Ishikawa (cell line): ENCODE measurements around the gene ENOPH1.

Experiments
- CEBPB ChIP-seq: IDR thresholded peaks from 2 replicates; pipeline ENCODE4 v1.6.1; 2012
- CREB1 ChIP-seq: IDR thresholded peaks from 2 replicates; pipeline ENCODE4 v1.6.1; 2012; ENCODE audit warnings: low read depth
- EGR1 ChIP-seq: IDR thresholded peaks from 2 replicates; pipeline ENCODE4 v1.6.1; 2012
- EP300 ChIP-seq: IDR thresholded peaks from 2 replicates; pipeline ENCODE4 v1.6.1; 2012; ENCODE audit warnings: borderline replicate concordance
- FOXM1 ChIP-seq: IDR thresholded peaks from 2 replicates; pipeline ENCODE4 v1.6.1; 2012; ENCODE audit warnings: low read depth, borderline replicate concordance
- MAX ChIP-seq: IDR thresholded peaks from 2 replicates; pipeline ENCODE4 v1.6.1; 2012
- NFIC ChIP-seq: IDR thresholded peaks from 2 replicates; pipeline ENCODE4 v1.6.1; 2012
- RAD21 ChIP-seq: IDR thresholded peaks from 2 replicates; pipeline ENCODE4 v1.6.1; 2012; ENCODE audit warnings: low read depth
- TAF1 ChIP-seq: IDR thresholded peaks from 2 replicates; pipeline ENCODE4 v1.6.1; 2012; ENCODE audit warnings: low read depth, mild to moderate bottlenecking
- TCF12 ChIP-seq: IDR thresholded peaks from 2 replicates; pipeline ENCODE4 v1.6.1; 2012; ENCODE audit warnings: low read depth
- TEAD4 ChIP-seq: IDR thresholded peaks from 2 replicates; pipeline ENCODE4 v1.6.1; 2012
- YY1 ChIP-seq: IDR thresholded peaks from 2 replicates; pipeline ENCODE4 v1.6.1; 2012; ENCODE audit warnings: low read depth
- ZBTB7A ChIP-seq: IDR thresholded peaks from 2 replicates; pipeline ENCODE4 v1.6.1; 2012; ENCODE audit warnings: low read depth
- TF ChIP-seq, protein P1 (sequence below): IDR thresholded peaks from 2 replicates; pipeline ENCODE4 v1.6.1; 2012; ENCODE audit warnings: low read depth, mild to moderate bottlenecking
- TF ChIP-seq, protein P2 (sequence below): IDR thresholded peaks from 2 replicates; pipeline ENCODE4 v1.6.1; 2012

Gene ENOPH1

DNA sequence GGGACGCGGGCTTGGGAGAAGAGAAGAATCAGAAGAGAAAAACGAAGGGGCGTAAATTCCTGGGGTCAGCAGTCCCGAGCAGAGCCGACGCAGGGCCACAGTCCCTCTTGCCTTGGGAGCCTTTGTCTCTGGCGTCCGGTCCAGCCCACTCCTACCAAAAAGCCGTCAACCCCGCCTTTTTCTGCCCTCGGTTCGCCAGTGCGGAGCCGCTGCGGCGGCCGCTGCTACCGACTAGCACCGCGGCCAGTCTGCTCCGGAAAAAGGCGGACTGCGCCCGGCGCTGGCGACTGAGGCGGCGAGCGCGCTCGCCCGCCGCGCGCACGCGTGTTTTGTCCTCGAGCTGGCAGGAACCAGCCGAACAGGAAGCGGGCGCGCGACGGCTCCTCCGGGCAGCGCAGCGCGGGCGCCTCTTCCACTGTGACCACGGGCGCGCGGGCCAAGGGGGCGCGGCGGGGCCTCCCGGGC, 630 bp upstream of the ENOPH1 start:
- no peak for TF ChIP-seq EGR1
- no peak for TF ChIP-seq CREB1
- TF ChIP-seq FOXM1, result no peak
- TF ChIP-seq YY1, result no peak; the same call in 1 of the 2 replicates
- TF ChIP-seq, protein P1, sequence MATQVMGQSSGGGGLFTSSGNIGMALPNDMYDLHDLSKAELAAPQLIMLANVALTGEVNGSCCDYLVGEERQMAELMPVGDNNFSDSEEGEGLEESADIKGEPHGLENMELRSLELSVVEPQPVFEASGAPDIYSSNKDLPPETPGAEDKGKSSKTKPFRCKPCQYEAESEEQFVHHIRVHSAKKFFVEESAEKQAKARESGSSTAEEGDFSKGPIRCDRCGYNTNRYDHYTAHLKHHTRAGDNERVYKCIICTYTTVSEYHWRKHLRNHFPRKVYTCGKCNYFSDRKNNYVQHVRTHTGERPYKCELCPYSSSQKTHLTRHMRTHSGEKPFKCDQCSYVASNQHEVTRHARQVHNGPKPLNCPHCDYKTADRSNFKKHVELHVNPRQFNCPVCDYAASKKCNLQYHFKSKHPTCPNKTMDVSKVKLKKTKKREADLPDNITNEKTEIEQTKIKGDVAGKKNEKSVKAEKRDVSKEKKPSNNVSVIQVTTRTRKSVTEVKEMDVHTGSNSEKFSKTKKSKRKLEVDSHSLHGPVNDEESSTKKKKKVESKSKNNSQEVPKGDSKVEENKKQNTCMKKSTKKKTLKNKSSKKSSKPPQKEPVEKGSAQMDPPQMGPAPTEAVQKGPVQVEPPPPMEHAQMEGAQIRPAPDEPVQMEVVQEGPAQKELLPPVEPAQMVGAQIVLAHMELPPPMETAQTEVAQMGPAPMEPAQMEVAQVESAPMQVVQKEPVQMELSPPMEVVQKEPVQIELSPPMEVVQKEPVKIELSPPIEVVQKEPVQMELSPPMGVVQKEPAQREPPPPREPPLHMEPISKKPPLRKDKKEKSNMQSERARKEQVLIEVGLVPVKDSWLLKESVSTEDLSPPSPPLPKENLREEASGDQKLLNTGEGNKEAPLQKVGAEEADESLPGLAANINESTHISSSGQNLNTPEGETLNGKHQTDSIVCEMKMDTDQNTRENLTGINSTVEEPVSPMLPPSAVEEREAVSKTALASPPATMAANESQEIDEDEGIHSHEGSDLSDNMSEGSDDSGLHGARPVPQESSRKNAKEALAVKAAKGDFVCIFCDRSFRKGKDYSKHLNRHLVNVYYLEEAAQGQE, result no peak
- no peak for TF ChIP-seq ZBTB7A
- peak; percentile 7; the same call in 1 of the 2 replicates for TF ChIP-seq TCF12
- TF ChIP-seq TAF1, result no peak

DNA sequence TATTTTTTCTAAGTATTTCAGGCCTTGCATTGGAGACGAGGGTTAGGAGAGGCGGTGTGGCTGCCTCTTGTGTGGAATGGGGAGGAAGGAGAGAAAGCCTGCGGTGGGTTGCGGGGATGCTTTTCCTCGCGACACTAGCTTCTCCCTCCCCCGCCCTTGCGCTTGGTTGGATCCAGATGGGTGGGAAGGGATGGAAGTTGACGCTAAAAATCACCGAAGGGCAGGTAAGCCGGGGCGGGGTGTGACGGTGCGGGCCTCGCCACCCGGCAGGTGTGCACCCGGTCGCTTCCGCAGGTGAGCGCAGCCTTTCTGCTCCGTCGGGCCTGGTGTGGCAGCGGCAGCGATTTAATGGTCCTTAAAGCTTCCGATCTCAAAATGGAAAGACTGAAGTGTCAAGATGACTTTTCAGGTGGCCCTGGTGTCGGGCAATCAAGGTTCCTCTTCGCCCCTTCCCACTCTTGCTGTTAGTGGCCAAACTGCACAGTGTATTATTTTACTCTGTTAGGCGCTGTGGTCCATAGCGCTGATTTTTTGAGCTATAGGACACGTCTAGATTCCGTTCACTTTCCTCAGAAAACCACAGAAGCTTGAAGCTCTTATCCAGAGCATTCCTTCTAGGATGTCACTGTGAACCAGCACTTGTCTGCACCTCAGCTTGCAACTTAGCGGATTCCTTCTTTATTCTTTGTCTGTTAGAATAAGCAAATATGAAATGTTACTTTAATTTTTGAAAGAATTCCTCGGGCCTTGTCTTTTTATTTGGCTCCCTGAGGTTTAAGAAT, 765 bp downstream of the ENOPH1 start:
- TF ChIP-seq MAX, result peak; percentile 31; the same call in 1 of the 2 replicates
- TF ChIP-seq CREB1, result no peak
- 0 out of 2 replicates have a peak, but pooled peaks have one; percentile 6 for TF ChIP-seq TEAD4
- no peak for TF ChIP-seq TAF1

DNA sequence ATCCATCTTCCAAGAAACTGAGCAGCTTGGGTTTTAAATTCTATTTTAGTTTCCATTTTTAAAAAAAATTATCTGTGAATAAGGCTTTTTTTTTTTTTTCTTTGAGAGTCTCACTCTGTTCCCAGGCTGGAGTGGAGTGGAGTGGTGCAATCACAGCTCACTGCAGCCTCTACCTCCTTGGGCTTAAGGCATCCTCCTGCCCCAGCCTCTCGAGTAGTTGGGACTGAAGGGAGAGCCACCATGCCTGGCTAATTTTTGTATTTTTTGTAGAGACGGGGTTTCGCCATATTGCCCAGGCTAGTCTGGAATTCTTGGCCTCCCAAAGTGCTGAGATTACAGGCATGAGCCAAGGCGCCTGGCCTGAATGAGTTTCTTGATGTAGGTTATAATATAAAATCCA, 1.4 kb downstream of the ENOPH1 start:
- no peak for TF ChIP-seq TCF12

DNA sequence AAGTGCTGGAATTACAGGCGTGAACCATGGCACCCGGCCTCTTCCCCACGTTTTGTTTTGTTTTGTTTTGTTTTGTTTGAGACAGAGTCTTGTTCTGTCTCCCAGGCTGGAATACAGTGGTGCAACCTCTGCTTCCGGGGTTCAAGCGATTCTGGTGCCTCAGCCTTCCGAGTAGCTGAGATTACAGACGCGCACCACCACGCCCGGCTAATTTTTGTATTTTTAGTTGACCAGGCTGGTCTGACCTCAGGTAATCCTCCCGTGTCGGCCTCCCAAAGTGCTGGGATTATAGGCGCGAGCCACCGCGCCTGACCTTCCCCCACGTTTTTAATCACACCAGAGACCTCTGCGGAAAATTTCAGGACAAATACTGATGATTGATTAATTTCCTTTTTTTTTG, 2.2 kb downstream of the ENOPH1 start:
- TF ChIP-seq CREB1 (no peak), EGR1 (no peak), YY1 (no peak), EP300 (no peak), MAX (no peak), TEAD4 (no peak), NFIC (no peak), TAF1 (no peak), FOXM1 (no peak), RAD21 (no peak)
- TF ChIP-seq, protein P2, sequence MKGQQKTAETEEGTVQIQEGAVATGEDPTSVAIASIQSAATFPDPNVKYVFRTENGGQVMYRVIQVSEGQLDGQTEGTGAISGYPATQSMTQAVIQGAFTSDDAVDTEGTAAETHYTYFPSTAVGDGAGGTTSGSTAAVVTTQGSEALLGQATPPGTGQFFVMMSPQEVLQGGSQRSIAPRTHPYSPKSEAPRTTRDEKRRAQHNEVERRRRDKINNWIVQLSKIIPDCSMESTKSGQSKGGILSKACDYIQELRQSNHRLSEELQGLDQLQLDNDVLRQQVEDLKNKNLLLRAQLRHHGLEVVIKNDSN, result no peak
- TF ChIP-seq, protein P1, result no peak

DNA sequence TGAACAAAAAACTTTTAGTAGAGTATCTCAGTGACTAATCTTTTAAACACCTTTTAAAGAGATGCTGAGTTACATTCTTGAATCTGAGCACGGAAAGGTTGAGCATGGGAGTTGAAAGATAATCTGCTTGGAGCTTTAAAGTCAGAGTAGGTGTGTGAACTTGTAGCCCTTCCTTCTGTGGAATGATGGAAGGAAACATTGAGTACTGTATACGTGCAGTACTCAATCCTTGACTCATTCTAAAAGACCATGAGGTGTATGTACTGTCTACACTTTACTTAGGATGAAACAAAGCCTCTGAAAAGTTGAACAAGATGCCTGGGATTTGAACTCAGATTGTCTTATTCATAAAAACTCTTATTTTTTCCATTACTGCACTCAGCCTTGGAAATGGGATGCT, 3.4 kb downstream of the ENOPH1 start:
- no peak for TF ChIP-seq TAF1

DNA sequence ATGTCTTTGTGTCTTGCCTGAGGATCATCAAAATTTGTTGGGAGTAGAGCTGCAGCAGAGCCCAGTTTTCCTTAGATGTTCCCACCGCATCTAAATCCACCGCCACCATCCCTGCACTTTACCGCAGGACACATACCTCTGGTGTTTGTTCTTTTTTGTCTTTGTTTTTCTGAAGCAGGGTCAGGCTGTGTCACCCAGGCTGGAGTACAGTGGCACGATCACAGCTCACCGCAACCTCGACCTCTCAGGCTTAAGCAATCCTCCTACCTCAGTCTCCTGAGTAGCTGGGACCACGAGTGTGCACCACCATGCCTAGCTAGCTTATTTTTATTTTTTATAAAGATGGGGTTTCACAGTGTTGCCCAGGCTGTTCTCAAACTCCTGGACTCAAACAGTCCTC, 4.6 kb downstream of the ENOPH1 start:
- no peak for TF ChIP-seq RAD21
- no peak for TF ChIP-seq TCF12
- no peak for TF ChIP-seq MAX

- no peak for TF ChIP-seq NFIC
- TF ChIP-seq, protein P2, result no peak
These were observed 5.7 kb downstream of the ENOPH1 start for GRCh38 chr4:82436130-82436529.

DNA sequence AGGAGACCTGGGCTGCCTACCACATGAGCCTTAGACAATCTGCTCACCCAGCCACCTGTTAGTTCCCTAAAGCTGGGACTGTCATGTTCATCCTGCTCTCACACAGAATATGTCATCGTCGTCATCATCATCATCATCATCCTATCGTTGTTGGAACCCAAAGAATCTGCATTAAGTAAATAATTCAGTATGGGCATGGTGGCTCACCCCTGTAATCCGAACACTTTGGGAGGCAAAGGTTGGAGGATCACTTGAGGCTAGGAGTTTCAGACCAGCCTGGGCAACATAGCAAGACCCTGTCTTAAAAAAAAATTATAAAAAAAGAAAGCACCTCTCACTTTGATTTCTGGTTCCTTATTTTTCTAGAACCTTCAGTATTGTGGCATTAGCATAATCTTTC, 6.4 kb downstream of the ENOPH1 start:
- no peak for TF ChIP-seq TAF1
- no peak for TF ChIP-seq TCF12
- no peak for TF ChIP-seq RAD21
- no peak for TF ChIP-seq EP300
- no peak for TF ChIP-seq EGR1
- TF ChIP-seq, protein P1, result no peak
- TF ChIP-seq, protein P2, result no peak
- no peak for TF ChIP-seq FOXM1
- no peak for TF ChIP-seq YY1
- TF ChIP-seq CEBPB, result no peak
- no peak for TF ChIP-seq NFIC
- TF ChIP-seq MAX, result no peak
- TF ChIP-seq TEAD4, result no peak
- no peak for TF ChIP-seq ZBTB7A
- TF ChIP-seq CREB1, result no peak
